ENCODE results near the gene PTCD2. TPM values are rescaled to one million over a fixed set of nuclear protein-coding genes. Genes with fewer than 3 reads are reported as not detected.

The PTCD2 gene
- total RNA-seq, 6 experiments from 2014 or later: 4.3 to 8.5 (median 6.7) TPM

DNA sequence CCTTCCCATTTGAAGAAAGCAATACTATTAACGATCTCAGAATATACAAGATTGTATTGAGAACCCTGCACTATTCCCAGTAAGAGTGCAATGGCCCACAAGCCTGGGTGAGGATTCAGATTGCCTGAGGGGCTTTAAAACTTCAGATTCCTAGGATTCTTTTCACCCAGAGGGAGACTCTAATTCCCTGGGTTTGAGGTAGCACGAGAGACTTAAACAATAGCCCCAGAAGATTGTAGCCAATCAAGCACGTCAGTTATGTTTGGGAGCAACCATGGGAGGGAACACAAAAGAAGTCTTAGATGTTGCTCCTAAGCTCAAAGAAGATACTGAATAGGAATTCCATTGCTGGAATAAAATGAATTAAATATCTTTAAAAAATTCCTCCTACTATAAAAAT lies 18.0 kb upstream of the PTCD2 start:
- DNase-seq (no peak), ATAC-seq (no peak)
- TF ChIP-seq, protein P1, sequence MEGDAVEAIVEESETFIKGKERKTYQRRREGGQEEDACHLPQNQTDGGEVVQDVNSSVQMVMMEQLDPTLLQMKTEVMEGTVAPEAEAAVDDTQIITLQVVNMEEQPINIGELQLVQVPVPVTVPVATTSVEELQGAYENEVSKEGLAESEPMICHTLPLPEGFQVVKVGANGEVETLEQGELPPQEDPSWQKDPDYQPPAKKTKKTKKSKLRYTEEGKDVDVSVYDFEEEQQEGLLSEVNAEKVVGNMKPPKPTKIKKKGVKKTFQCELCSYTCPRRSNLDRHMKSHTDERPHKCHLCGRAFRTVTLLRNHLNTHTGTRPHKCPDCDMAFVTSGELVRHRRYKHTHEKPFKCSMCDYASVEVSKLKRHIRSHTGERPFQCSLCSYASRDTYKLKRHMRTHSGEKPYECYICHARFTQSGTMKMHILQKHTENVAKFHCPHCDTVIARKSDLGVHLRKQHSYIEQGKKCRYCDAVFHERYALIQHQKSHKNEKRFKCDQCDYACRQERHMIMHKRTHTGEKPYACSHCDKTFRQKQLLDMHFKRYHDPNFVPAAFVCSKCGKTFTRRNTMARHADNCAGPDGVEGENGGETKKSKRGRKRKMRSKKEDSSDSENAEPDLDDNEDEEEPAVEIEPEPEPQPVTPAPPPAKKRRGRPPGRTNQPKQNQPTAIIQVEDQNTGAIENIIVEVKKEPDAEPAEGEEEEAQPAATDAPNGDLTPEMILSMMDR (IDR thresholded peaks at IDR 0.05): no peak
- no peak for TF ChIP-seq POLR2A (IDR thresholded peaks at IDR 0.05)
- H3K4me1 ChIP-seq: peaks cover 0 to 15% (median 0%) of the 10 kb centered on the region in 4 donors
- WGBS (ENCODE audit: insufficient coverage, low coverage, low lambda C conversion rate, missing lambda C conversion rate): 76% methylated on average over 3 of the region's 3 CpGs
- no peak overlapping the region for H3K4me3 ChIP-seq
- H3K27ac ChIP-seq: no peak overlapping the region
- no peaks in the 10 kb centered on the region for H3K27me3 ChIP-seq
- no peaks in the 10 kb centered on the region for H3K9me3 ChIP-seq
- intact Hi-C loops (cut with DNase I): no loop called here
- H3K36me3 ChIP-seq: peaks cover 0 to 6% (median 0%) of the 10 kb centered on the region in 4 donors

DNA sequence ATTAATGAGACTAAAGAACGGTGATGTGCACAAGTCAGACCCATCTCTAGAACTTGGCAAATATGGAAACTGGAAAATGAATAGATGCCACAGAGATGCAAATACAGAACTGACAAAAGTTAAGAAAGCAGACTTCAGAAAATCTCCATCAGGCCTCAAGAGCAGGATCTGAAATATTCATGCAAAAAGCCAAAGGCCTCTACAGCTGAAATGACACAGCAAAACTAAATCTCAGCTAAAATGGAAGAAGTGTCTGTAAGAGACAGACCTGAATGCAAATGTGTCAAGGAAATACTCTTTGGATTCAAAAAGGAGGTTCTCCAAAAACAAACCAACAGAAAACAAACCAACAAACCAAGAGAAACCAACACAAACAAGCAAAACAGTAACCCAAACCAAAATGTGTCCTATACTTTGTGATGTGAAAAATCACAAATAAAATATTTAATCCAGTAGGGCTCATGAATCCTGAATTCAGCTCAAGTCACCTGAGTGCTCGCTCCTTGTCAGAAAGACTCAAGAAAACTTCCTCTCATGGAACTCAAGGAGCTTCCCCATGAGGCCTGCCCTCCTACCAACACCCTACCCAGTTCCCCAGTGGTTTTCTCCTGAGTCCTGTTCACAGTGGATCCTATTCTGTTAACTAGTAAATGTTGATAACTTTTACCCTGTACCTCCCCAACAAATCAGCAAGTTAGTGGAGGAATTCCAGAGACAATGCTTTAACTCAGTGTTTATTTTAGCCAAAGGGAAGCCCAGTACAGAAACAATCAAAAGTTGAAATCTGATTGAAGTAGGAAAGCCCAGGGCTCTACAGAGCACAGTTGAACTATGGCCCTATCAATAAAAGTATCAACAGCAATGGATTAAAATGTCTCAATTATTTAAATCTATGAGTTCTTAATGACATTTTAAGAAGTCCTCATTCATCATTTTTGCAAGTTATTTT lies 14.7 kb upstream of the PTCD2 start:
- WGBS (ENCODE audit: insufficient coverage, low coverage, low lambda C conversion rate, missing lambda C conversion rate): 93% methylated on average over 2 of the region's 2 CpGs
- Histone ChIP-seq H3K4me1 (peaks cover 0 to 17% (median 0%) of the 10 kb centered on the region in 4 donors), H3K27ac (no peak overlapping the region), H3K27me3 (no peaks in the 10 kb centered on the region), H3K4me3 (no peak overlapping the region), H3K36me3 (peaks cover 0 to 9% (median 3%) of the 10 kb centered on the region in 4 donors), H3K9me3 (no peaks in the 10 kb centered on the region)
- TF ChIP-seq POLR2A (IDR thresholded peaks at IDR 0.05): no peak
- TF ChIP-seq, protein P1 (IDR thresholded peaks at IDR 0.05): no peak
- ATAC-seq (no peak), DNase-seq (no peak)
- intact Hi-C loops (cut with DNase I): no loop called here

DNA sequence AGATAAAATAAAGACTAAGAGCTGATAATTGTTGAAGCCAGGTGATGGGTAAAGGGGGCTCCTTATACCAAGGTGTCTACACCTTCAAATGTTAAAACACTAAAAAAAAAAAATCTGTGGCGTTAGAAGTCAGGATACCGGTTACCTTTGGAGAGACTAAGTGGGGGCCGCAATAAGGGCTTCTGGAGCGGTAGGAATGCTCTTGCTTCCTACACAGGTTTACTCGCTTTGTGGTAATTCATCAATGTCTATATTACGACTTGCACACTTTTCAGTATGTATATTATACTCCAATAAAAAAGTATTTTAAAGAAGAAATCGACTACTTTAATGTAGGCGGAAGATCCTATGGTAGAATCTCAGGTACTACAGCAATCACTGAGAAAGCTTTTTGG lies 12.6 kb upstream of the PTCD2 start:
- Histone ChIP-seq H3K27ac (peak overlapping the region; percentile 72 to 85 (median 83)), H3K4me1 (peaks cover 0 to 17% (median 0%) of the 10 kb centered on the region in 4 donors), H3K36me3 (peaks cover 0 to 26% (median 6%) of the 10 kb centered on the region in 4 donors), H3K27me3 (no peaks in the 10 kb centered on the region), H3K4me3 (peak overlapping the region; percentile 39 to 67 (median 64)), H3K9me3 (no peaks in the 10 kb centered on the region)
- TF ChIP-seq, protein P1 (IDR thresholded peaks at IDR 0.05): no peak
- DNase-seq (no peak), ATAC-seq (peak in 1 of 4 donors; percentile 4)
- intact Hi-C loops (cut with DNase I): no loop called here
- WGBS (ENCODE audit: insufficient coverage, low coverage, low lambda C conversion rate, missing lambda C conversion rate): 0% methylated on average over 8 of the region's 8 CpGs

DNA sequence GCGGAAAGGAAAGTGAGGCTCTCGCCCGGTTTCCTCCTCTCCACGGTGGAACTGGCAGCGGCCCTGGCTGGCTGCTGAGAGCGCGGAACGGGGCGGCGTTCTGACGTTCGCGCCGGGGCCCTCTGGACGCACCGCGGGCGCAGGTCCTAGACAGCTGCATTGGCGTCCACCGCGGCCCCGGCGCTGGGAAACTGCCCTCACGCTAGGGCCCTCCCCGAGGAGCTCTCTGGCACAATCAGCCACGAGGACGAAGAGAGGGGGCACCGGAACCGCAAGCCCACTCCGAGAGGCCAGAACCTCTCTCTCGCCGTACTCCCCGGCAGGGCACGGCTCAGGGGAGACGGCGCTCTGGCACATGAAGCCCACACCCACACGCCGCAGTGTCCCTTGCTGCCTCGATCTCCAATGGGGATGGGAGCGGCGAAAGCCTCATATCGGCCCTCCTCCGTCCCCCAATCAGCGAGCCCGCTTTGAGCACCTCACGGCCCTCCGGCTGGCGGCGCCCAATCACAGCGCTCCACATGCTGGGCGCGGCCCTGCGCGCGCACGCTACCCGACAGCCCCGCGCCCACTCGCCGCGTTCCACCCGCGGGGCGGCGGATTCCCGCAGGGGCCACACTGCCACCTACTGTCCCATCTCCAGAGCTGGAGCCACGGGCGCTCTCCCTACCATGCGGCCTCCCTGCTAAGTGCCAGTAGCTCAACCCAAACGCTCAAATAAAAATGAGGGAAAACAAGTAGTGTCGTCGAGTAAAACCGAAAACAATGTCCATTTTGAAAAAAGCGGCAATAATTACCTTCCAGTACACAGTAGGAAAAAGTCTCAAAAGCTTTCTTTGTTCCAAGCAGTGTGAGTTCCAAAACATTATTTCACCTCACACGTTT lies 12.0 kb upstream of the PTCD2 start:
- ATAC-seq (peak; percentile 96 to 99 (median 97)), DNase-seq (peak; percentile 98 to 99 (median 99))
- H3K4me1 ChIP-seq: peaks cover 0 to 17% (median 0%) of the 10 kb centered on the region in 4 donors
- 2% methylated on average over 29 of the region's 76 CpGs for WGBS (ENCODE audit: insufficient coverage, low coverage, low lambda C conversion rate, missing lambda C conversion rate)
- H3K9me3 ChIP-seq: no peaks in the 10 kb centered on the region
- H3K36me3 ChIP-seq: peaks cover 0 to 26% (median 6%) of the 10 kb centered on the region in 4 donors
- H3K4me3 ChIP-seq: peak overlapping the region; percentile 39 to 67 (median 64)
- no peaks in the 10 kb centered on the region for H3K27me3 ChIP-seq
- TF ChIP-seq POLR2A (IDR thresholded peaks at IDR 0.05): peak; percentile 99
- TF ChIP-seq, protein P1 (IDR thresholded peaks at IDR 0.05): peak; percentile 89 to 97 (median 94)
- intact Hi-C loops (cut with DNase I): no loop called here
- H3K27ac ChIP-seq: peak overlapping the region; percentile 72 to 85 (median 83)

Data from right lobe of liver (tissue), 6 donors.